Brain microvascular endothelial cell (primary cell): ENCODE results near the gene MED12L.

Experiments used
- DNase-seq: peaks from one replicate; pipeline ENCODE4 v3.0.0-alpha.2; 2020
- H3K27ac ChIP-seq: fragments of 250-450 bp; sonication (Bioruptor Pico); 2 replicates; pipeline ENCODE4 v1.5.1; 2020; ENCODE audit warnings: mild to moderate bottlenecking, moderate library complexity
- H3K27me3 ChIP-seq: fragments of 250-450 bp; sonication (Bioruptor Pico); replicated peaks from 2 replicates; pipeline ENCODE4 v1.5.1; 2020; ENCODE audit warnings: mild to moderate bottlenecking
- H3K36me3 ChIP-seq: fragments of 250-450 bp; sonication (Bioruptor Pico); replicated peaks from 2 replicates; pipeline ENCODE4 v1.5.1; 2020; ENCODE audit warnings: mild to moderate bottlenecking
- H3K4me3 ChIP-seq: 2 replicates; pipeline ENCODE4 v1.5.1; 2011; ENCODE audit warnings: low read depth, mild to moderate bottlenecking, control low read depth, low read length, moderate library complexity
- in situ Hi-C: cut with HindIII; loops from 2 replicates; pipeline ENCODE4 v1.10.0; 2017; ENCODE audit warnings: low sequenced_read_pairs, low pct_ligation_motif_present
- TF ChIP-seq, protein P1 (sequence below): IDR thresholded peaks from 2 replicates; pipeline ENCODE4 v1.5.1; 2011; ENCODE audit warnings: low read depth, mild to moderate bottlenecking, moderate library complexity, low read length, control low read depth, inconsistent platforms; ENCODE audit errors: missing control alignments

MED12L gene

DNA sequence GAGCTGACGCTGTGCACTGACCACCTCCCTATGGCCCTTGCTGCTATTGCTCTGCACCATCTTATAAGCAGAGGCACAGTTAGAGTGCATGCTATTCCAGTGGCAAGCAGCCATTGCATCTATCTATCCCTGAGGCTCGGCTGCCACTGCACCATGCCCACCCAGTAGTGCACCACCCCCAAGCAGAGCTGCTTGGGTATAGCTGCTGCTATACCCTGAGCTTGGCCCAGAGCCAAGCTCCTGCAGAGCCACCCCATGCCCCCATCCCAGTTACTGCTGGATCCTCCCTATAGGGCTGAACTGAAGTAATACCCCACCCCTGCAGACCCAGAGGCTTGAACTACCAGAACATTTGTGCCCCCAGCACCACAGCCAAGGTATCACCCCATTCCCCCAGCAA lies 395.0 kb downstream of the MED12L start:
- H3K36me3 ChIP-seq: no peaks in the 10 kb centered on the region

DNA sequence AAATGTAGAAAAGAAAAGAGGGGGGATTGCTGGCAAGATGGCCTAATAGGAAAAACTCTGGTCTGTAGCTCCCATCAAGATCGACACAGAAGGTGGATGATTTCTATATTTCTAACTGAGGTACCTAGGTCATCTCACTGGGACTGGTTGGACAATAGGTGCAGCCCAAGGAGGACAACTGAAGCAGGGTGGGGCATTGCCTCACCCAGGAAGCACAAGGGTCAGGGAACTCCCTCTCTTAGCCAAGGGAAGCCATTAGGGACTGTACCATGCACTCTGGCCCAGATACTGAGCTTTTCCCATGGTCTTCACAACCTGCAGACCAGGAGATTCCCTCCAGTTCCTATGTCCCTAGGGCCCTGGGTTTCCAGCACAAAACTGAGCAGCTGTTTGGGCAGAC lies 398.0 kb downstream of the MED12L start:
- TF ChIP-seq, protein P1, sequence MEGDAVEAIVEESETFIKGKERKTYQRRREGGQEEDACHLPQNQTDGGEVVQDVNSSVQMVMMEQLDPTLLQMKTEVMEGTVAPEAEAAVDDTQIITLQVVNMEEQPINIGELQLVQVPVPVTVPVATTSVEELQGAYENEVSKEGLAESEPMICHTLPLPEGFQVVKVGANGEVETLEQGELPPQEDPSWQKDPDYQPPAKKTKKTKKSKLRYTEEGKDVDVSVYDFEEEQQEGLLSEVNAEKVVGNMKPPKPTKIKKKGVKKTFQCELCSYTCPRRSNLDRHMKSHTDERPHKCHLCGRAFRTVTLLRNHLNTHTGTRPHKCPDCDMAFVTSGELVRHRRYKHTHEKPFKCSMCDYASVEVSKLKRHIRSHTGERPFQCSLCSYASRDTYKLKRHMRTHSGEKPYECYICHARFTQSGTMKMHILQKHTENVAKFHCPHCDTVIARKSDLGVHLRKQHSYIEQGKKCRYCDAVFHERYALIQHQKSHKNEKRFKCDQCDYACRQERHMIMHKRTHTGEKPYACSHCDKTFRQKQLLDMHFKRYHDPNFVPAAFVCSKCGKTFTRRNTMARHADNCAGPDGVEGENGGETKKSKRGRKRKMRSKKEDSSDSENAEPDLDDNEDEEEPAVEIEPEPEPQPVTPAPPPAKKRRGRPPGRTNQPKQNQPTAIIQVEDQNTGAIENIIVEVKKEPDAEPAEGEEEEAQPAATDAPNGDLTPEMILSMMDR: no peak

More for the DNA sequence above, 395.0 kb downstream of the MED12L start:
- Histone ChIP-seq H3K27ac (no peak overlapping the region), H3K27me3 (no peaks in the 10 kb centered on the region), H3K4me3 (no peak overlapping the region)
- in situ Hi-C loops: no loop called here
- TF ChIP-seq, protein P1: no peak
- DNase-seq: no peak

DNA sequence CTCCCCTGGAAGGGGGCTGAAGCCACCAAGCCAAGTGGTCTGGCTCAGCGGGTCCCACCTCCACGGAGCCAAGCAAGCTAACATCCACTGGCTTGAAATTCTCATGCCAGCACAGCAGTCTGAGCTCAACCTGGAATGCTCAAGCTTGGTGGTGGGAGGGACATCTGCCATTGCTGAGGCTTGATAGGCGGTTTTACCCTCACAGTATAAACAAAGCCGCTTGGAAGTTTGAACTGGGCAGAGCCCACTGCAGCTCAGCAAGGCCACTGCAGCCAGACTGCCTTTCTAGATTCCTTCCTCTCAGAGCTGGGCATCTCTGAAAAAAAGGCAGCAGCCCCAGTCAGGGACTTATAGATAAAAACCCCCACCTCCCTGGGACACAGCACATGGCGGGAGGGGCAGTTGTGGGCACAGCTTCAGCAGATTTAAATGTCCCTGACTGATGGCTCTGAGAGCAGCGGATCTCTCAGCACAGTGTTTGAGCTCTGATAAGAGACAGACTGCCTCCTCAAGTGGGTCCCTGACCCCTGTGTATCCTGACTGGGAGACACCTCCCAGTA lies 398.6 kb downstream of the MED12L start:
- TF ChIP-seq, protein P1: no peak
- H3K4me3 ChIP-seq: no peak overlapping the region
- in situ Hi-C loops: no loop called here
- H3K27ac ChIP-seq: no peak overlapping the region
- no peaks in the 10 kb centered on the region for H3K36me3 ChIP-seq
- no peaks in the 10 kb centered on the region for H3K27me3 ChIP-seq
- no peak for DNase-seq

More for the DNA sequence above, 398.0 kb downstream of the MED12L start:
- H3K36me3 ChIP-seq: no peaks in the 10 kb centered on the region
- no peak overlapping the region for H3K4me3 ChIP-seq
- in situ Hi-C loops: no loop called here
- no peak for DNase-seq
- no peaks in the 10 kb centered on the region for H3K27me3 ChIP-seq
- no peak overlapping the region for H3K27ac ChIP-seq
